Gastrocnemius medialis (tissue), 4 donors: Measurements from ENCODE around the gene CCDC138. TPM values are rescaled to one million over a fixed set of nuclear protein-coding genes. Genes with fewer than 3 reads are reported as not detected.

Experiments
- ATAC-seq, 2 donors: fragments of 150-250 bp; one replicate each; pipeline ENCODE4 v1.9.1; 2016
- DNase-seq, 2 donors: peaks; one replicate each; pipeline ENCODE4 v3.0.0-alpha.2; 2019
- H3K27ac ChIP-seq, 4 donors: fragments of 200-600 bp; sonication (generic); 1 replicate in 1 of 4; 2 replicates in 3 of 4; pipeline ENCODE4 v1.5.1; 2016 to 2018; ENCODE audit warnings: mild to moderate bottlenecking in 2 of 4, moderate library complexity in 1 of 4
- H3K27me3 ChIP-seq, 3 donors: fragments of 200-600 bp; sonication (generic) in 2 of 3; 1 replicate in 1 of 3; 2 replicates in 2 of 3; pipeline versions ENCODE4 v1.5.1 to v1.6.0; 2016 to 2019; ENCODE audit warnings: mild to moderate bottlenecking in 1 of 3, moderate library complexity in 1 of 3
- H3K36me3 ChIP-seq, 2 donors: fragments of 200-600 bp; sonication (generic) in 1 of 2; one replicate each; pipeline ENCODE4 v1.5.1; 2017 to 2018
- H3K4me1 ChIP-seq, 2 donors: fragments of 200-600 bp; sonication (generic) in 1 of 2; one replicate each; pipeline ENCODE4 v1.5.1; 2016 to 2017; ENCODE audit warnings: mild to moderate bottlenecking in 2 of 2
- H3K4me3 ChIP-seq, 4 donors: fragments of 200-600 bp; sonication (generic) in 3 of 4; 1 replicate in 1 of 4; 2 replicates in 3 of 4; pipeline ENCODE4 v1.5.1; 2016 to 2019; ENCODE audit warnings: mild to moderate bottlenecking in 2 of 4
- H3K9me3 ChIP-seq, 3 donors: fragments of 200-600 bp; sonication (generic) in 2 of 3; 1 replicate in 1 of 3; 2 replicates in 2 of 3; pipeline ENCODE4 v1.5.1; 2016 to 2019
- POLR2A ChIP-seq, 2 donors: fragments of 450-650 bp; IDR thresholded peaks; one replicate each; pipeline ENCODE4 v1.6.1; 2017; ENCODE audit warnings: antibody characterized with exemption in 2 of 2, mild to moderate bottlenecking in 2 of 2, moderate library complexity in 2 of 2
- in situ Hi-C, 4 donors: fragments of 200-750 bp; cut with MboI; loops; one replicate each; pipeline versions ENCODE4 v1.15.0 to v1.8.0; 2017; ENCODE audit warnings: low sequenced_read_pairs in 4 of 4
- intact Hi-C: fragments of 100-400 bp; cut with DNase I; formaldehyde crosslinking; loops from one replicate; pipeline ENCODE4 v1.15.1; 2023; ENCODE audit warnings: low total_unique reads
- total RNA-seq, 4 donors: library from RNA; depleted of rRNA; stranded (reverse); fragments of >200 nt; gene quantifications; one replicate each; pipeline versions ENCODE4 v1.1.0 to v1.2.3, GENCODE V29; 2016
- TF ChIP-seq, protein P1 (sequence below), 5 experiments: fragments of 450-650 bp in 3 of 5; fragments of 200-600 bp in 2 of 5; sonication (generic) in 2 of 5; IDR thresholded peaks in 4 of 5; conservative IDR thresholded peaks in 1 of 5; 1 replicate in 4 of 5; 2 replicates in 1 of 5; pipeline ENCODE4 v1.5.1; 2016 to 2019; ENCODE audit warnings: antibody characterized with exemption in 5 of 5, mild to moderate bottlenecking in 3 of 5, moderate library complexity in 3 of 5

CCDC138 gene
- total RNA-seq, 4 donors from 2014 or later = 0.52 to 2.8 (median 1.2) TPM

DNA sequence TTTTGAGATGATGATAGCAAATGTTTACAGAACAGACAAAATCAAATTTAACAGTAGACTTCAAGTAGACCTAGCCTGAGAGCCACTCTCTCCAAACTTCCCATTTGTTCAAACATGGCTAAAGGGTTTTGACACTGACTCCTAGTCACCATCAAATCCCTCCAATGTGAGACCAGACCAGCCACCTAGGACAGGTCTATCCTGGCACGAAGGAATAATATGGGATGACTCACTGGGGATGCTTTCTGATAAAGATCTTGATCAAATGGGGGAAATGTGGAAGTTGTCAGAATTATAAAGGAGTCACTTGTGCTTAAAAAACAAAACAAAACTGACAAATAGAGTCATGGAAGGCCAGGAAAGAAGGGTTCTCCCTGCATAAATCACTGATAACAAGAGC, 106.7 kb downstream of the CCDC138 start:
- TF ChIP-seq, protein P1, sequence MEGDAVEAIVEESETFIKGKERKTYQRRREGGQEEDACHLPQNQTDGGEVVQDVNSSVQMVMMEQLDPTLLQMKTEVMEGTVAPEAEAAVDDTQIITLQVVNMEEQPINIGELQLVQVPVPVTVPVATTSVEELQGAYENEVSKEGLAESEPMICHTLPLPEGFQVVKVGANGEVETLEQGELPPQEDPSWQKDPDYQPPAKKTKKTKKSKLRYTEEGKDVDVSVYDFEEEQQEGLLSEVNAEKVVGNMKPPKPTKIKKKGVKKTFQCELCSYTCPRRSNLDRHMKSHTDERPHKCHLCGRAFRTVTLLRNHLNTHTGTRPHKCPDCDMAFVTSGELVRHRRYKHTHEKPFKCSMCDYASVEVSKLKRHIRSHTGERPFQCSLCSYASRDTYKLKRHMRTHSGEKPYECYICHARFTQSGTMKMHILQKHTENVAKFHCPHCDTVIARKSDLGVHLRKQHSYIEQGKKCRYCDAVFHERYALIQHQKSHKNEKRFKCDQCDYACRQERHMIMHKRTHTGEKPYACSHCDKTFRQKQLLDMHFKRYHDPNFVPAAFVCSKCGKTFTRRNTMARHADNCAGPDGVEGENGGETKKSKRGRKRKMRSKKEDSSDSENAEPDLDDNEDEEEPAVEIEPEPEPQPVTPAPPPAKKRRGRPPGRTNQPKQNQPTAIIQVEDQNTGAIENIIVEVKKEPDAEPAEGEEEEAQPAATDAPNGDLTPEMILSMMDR (IDR thresholded peaks at IDR 0.05 in 4 of 5, conservative IDR thresholded peaks at IDR 0.05 in 1 of 5) = no peak
- TF ChIP-seq POLR2A (IDR thresholded peaks at IDR 0.05) = no peak
- H3K4me3 ChIP-seq = no peak overlapping the region
- H3K36me3 ChIP-seq = no peaks in the 10 kb centered on the region
- in situ Hi-C loops (no loop called here), intact Hi-C loops (no loop called here)
- H3K4me1 ChIP-seq = no peaks in the 10 kb centered on the region
- no peak overlapping the region for H3K27ac ChIP-seq
- H3K9me3 ChIP-seq = peaks cover 0 to 5% (median 0%) of the 10 kb centered on the region in 3 donors
- H3K27me3 ChIP-seq = no peaks in the 10 kb centered on the region
- ATAC-seq (no peak), DNase-seq (no peak)

- ATAC-seq = no peak
- in situ Hi-C loops = no loop called here
Measured at GRCh38 chr2:108894766-108895165, 108.2 kb downstream of the CCDC138 start.

DNA sequence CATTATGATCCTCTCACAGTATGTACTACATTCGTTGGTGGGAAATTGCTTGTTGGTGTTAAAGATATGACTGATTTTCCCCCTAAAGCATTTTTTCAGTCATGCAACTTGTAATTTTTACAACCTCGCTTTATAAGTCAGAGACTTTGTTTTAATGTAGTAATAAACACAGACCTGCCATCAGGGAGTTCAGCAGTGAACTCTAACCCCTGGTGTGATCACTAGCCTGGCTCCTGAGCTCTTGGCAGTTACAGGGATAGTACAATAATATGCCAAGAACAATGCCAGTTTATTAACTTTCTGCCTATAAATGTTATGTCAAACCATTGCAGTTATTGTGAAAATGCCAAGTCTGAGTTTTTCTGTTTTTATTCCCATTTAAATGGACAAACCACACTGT, 108.6 kb downstream of the CCDC138 start:
- no peaks in the 10 kb centered on the region for H3K9me3 ChIP-seq
- H3K27me3 ChIP-seq = no peaks in the 10 kb centered on the region
- ATAC-seq = no peak
- in situ Hi-C loops = no loop called here
- H3K27ac ChIP-seq = no peak overlapping the region
- H3K36me3 ChIP-seq = no peaks in the 10 kb centered on the region
- no peak for DNase-seq
- TF ChIP-seq POLR2A (IDR thresholded peaks at IDR 0.05) = no peak
- TF ChIP-seq, protein P1 (IDR thresholded peaks at IDR 0.05 in 4 of 5, conservative IDR thresholded peaks at IDR 0.05 in 1 of 5) = no peak
- intact Hi-C loops = no loop called here
- H3K4me3 ChIP-seq = no peak overlapping the region
- H3K4me1 ChIP-seq = no peaks in the 10 kb centered on the region

More at GRCh38 chr2:108894766-108895165, 108.2 kb downstream of the CCDC138 start:
- no peaks in the 10 kb centered on the region for H3K27me3 ChIP-seq
- H3K36me3 ChIP-seq = no peaks in the 10 kb centered on the region
- DNase-seq = no peak
- intact Hi-C loops = no loop called here
- TF ChIP-seq POLR2A (IDR thresholded peaks at IDR 0.05) = no peak
- TF ChIP-seq, protein P1 (IDR thresholded peaks at IDR 0.05 in 4 of 5, conservative IDR thresholded peaks at IDR 0.05 in 1 of 5) = no peak
- H3K27ac ChIP-seq = no peak overlapping the region
- H3K9me3 ChIP-seq = no peaks in the 10 kb centered on the region
- no peaks in the 10 kb centered on the region for H3K4me1 ChIP-seq
- H3K4me3 ChIP-seq = no peak overlapping the region

- Histone ChIP-seq H3K27ac (no peak overlapping the region), H3K9me3 (no peaks in the 10 kb centered on the region), H3K4me1 (no peaks in the 10 kb centered on the region), H3K27me3 (no peaks in the 10 kb centered on the region), H3K4me3 (no peak overlapping the region), H3K36me3 (no peaks in the 10 kb centered on the region)
- intact Hi-C loops = no loop called here
- DNase-seq = no peak
- in situ Hi-C loops = no loop called here
- ATAC-seq = no peak
- TF ChIP-seq POLR2A (IDR thresholded peaks at IDR 0.05) = no peak
- TF ChIP-seq, protein P1 (IDR thresholded peaks at IDR 0.05 in 4 of 5, conservative IDR thresholded peaks at IDR 0.05 in 1 of 5) = no peak
Measured at GRCh38 chr2:108896741-108897140, 110.2 kb downstream of the CCDC138 start.
